ENCODE data around the gene FGF4. TPM values are rescaled to one million over a fixed set of nuclear protein-coding genes. Genes with fewer than 3 reads are reported as not detected.
A peak's percentile ranks its signal among the peaks of the same experiment; 100 is the strongest.

The FGF4 gene
- total RNA-seq, 2 donors from 2014 or later = not detected

GRCh38 chr11:69801513-69802335 is 26.6 kb upstream of the FGF4 start:
- peak in 1 of 3 donors; percentile 21 for DNase-seq
- Mint-ChIP-seq H3K27me3 (peaks cover 10% of the 10 kb centered on the region), H3K27ac (no peak overlapping the region), H3K4me1 (no peaks in the 10 kb centered on the region), H3K36me3 (ENCODE audit: low read depth) (no peaks in the 10 kb centered on the region), H3K4me3 (no peak overlapping the region)
- no peak for ATAC-seq
- no peaks in the 10 kb centered on the region for H3K9me3 ChIP-seq (ENCODE audit: control insufficient read depth, low read length, poor library complexity, severe bottlenecking)

- Mint-ChIP-seq H3K4me1 (no peaks in the 10 kb centered on the region), H3K4me3 (no peak overlapping the region), H3K27me3 (peaks cover 7% of the 10 kb centered on the region), H3K36me3 (ENCODE audit: low read depth) (no peaks in the 10 kb centered on the region), H3K27ac (no peak overlapping the region)
- ATAC-seq (no peak), DNase-seq (no peak)
- no peaks in the 10 kb centered on the region for H3K9me3 ChIP-seq (ENCODE audit: control insufficient read depth, low read length, poor library complexity, severe bottlenecking)
Measured at GRCh38 chr11:69800278-69800677, 25.1 kb upstream of the FGF4 start.

- H3K9me3 ChIP-seq (ENCODE audit: control insufficient read depth, low read length, poor library complexity, severe bottlenecking) = no peaks in the 10 kb centered on the region
- ATAC-seq = no peak
- Mint-ChIP-seq H3K4me1 (no peaks in the 10 kb centered on the region), H3K27ac (no peak overlapping the region), H3K27me3 (peaks cover 7% of the 10 kb centered on the region), H3K36me3 (ENCODE audit: low read depth) (no peaks in the 10 kb centered on the region), H3K4me3 (no peak overlapping the region)
- DNase-seq = no peak
Measured at GRCh38 chr11:69799582-69799981, 24.4 kb upstream of the FGF4 start.

- Mint-ChIP-seq H3K4me3 (no peak overlapping the region), H3K27ac (no peak overlapping the region)
- DNase-seq = no peak
Measured at GRCh38 chr11:69799097-69799496, 24.0 kb upstream of the FGF4 start.

GRCh38 chr11:69797737-69798528 is 22.8 kb upstream of the FGF4 start:
- Mint-ChIP-seq H3K36me3 (ENCODE audit: low read depth) (no peaks in the 10 kb centered on the region), H3K4me3 (no peak overlapping the region), H3K27me3 (peaks cover 7% of the 10 kb centered on the region), H3K4me1 (peaks cover 1% of the 10 kb centered on the region), H3K27ac (no peak overlapping the region)
- no peaks in the 10 kb centered on the region for H3K9me3 ChIP-seq (ENCODE audit: control insufficient read depth, low read length, poor library complexity, severe bottlenecking)
- ATAC-seq = no peak
- no peak for DNase-seq

More at GRCh38 chr11:69799097-69799496, 24.0 kb upstream of the FGF4 start:
- Mint-ChIP-seq H3K4me1 (no peaks in the 10 kb centered on the region), H3K36me3 (ENCODE audit: low read depth) (no peaks in the 10 kb centered on the region), H3K27me3 (peaks cover 7% of the 10 kb centered on the region)
- no peaks in the 10 kb centered on the region for H3K9me3 ChIP-seq (ENCODE audit: control insufficient read depth, low read length, poor library complexity, severe bottlenecking)
- no peak for ATAC-seq

- Mint-ChIP-seq H3K4me1 (peaks cover 3% of the 10 kb centered on the region), H3K27me3 (peaks cover 7% of the 10 kb centered on the region), H3K27ac (no peak overlapping the region), H3K4me3 (no peak overlapping the region), H3K36me3 (ENCODE audit: low read depth) (no peaks in the 10 kb centered on the region)
- no peak for DNase-seq
- ATAC-seq = no peak
- no peaks in the 10 kb centered on the region for H3K9me3 ChIP-seq (ENCODE audit: control insufficient read depth, low read length, poor library complexity, severe bottlenecking)
Measured at GRCh38 chr11:69797156-69797555, 22.0 kb upstream of the FGF4 start.

- DNase-seq = no peak
- no peak for ATAC-seq
Measured at GRCh38 chr11:69796063-69796462, 20.9 kb upstream of the FGF4 start.

GRCh38 chr11:69791276-69792180 is 16.4 kb upstream of the FGF4 start:
- Mint-ChIP-seq H3K36me3 (ENCODE audit: low read depth) (no peaks in the 10 kb centered on the region), H3K4me1 (peaks cover 3% of the 10 kb centered on the region), H3K27ac (no peak overlapping the region), H3K4me3 (no peak overlapping the region), H3K27me3 (peaks cover 13% of the 10 kb centered on the region)
- H3K9me3 ChIP-seq (ENCODE audit: control insufficient read depth, low read length, poor library complexity, severe bottlenecking) = no peaks in the 10 kb centered on the region
- ATAC-seq (no peak), DNase-seq (no peak)

More at GRCh38 chr11:69796063-69796462, 20.9 kb upstream of the FGF4 start:
- no peaks in the 10 kb centered on the region for H3K27me3 Mint-ChIP-seq
- peaks cover 3% of the 10 kb centered on the region for H3K4me1 Mint-ChIP-seq
- H3K9me3 ChIP-seq (ENCODE audit: control insufficient read depth, low read length, poor library complexity, severe bottlenecking) = no peaks in the 10 kb centered on the region
- H3K36me3 Mint-ChIP-seq (ENCODE audit: low read depth) = no peaks in the 10 kb centered on the region
- no peak overlapping the region for H3K27ac Mint-ChIP-seq
- no peak overlapping the region for H3K4me3 Mint-ChIP-seq

GRCh38 chr11:69788956-69789355 is 13.8 kb upstream of the FGF4 start:
- DNase-seq (no peak), ATAC-seq (no peak)
- Mint-ChIP-seq H3K4me1 (peaks cover 3% of the 10 kb centered on the region), H3K36me3 (ENCODE audit: low read depth) (no peaks in the 10 kb centered on the region), H3K27me3 (peaks cover 13% of the 10 kb centered on the region), H3K27ac (no peak overlapping the region), H3K4me3 (no peak overlapping the region)
- H3K9me3 ChIP-seq (ENCODE audit: control insufficient read depth, low read length, poor library complexity, severe bottlenecking) = no peaks in the 10 kb centered on the region

- peaks cover 15% of the 10 kb centered on the region for H3K27me3 Mint-ChIP-seq
- H3K4me3 Mint-ChIP-seq = no peak overlapping the region
- H3K9me3 ChIP-seq (ENCODE audit: control insufficient read depth, low read length, poor library complexity, severe bottlenecking) = no peaks in the 10 kb centered on the region
- ATAC-seq (no peak), DNase-seq (no peak)
- peaks cover 1% of the 10 kb centered on the region for H3K4me1 Mint-ChIP-seq
- no peaks in the 10 kb centered on the region for H3K36me3 Mint-ChIP-seq (ENCODE audit: low read depth)
- no peak overlapping the region for H3K27ac Mint-ChIP-seq
Measured at GRCh38 chr11:69787906-69788305, 12.8 kb upstream of the FGF4 start.

- H3K9me3 ChIP-seq (ENCODE audit: control insufficient read depth, low read length, poor library complexity, severe bottlenecking) = no peaks in the 10 kb centered on the region
- Mint-ChIP-seq H3K36me3 (ENCODE audit: low read depth) (no peaks in the 10 kb centered on the region), H3K4me3 (no peak overlapping the region), H3K4me1 (no peaks in the 10 kb centered on the region), H3K27me3 (peaks cover 19% of the 10 kb centered on the region), H3K27ac (no peak overlapping the region)
- ATAC-seq (no peak), DNase-seq (no peak)
Measured at GRCh38 chr11:69787457-69787856, 12.3 kb upstream of the FGF4 start.

- ATAC-seq (no peak), DNase-seq (no peak)
- Mint-ChIP-seq H3K27ac (no peak overlapping the region), H3K4me1 (peaks cover 2% of the 10 kb centered on the region), H3K36me3 (ENCODE audit: low read depth) (peaks cover 3% of the 10 kb centered on the region), H3K4me3 (no peak overlapping the region), H3K27me3 (peaks cover 30% of the 10 kb centered on the region)
- no peaks in the 10 kb centered on the region for H3K9me3 ChIP-seq (ENCODE audit: control insufficient read depth, low read length, poor library complexity, severe bottlenecking)
Measured at GRCh38 chr11:69781241-69781640, 6.1 kb upstream of the FGF4 start.

GRCh38 chr11:69778373-69778772 is 3.2 kb upstream of the FGF4 start:
- DNase-seq = no peak
- no peak for ATAC-seq
- H3K36me3 Mint-ChIP-seq (ENCODE audit: low read depth) = peaks cover 3% of the 10 kb centered on the region
- no peaks in the 10 kb centered on the region for H3K9me3 ChIP-seq (ENCODE audit: control insufficient read depth, low read length, poor library complexity, severe bottlenecking)
- no peak overlapping the region for H3K27ac Mint-ChIP-seq
- H3K4me1 Mint-ChIP-seq = peaks cover 2% of the 10 kb centered on the region
- no peak overlapping the region for H3K4me3 Mint-ChIP-seq
- H3K27me3 Mint-ChIP-seq = peaks cover 30% of the 10 kb centered on the region

Data from T-helper 17 cell (primary cell).